NCI-H460 (cell line): ENCODE measurements around the gene XNDC1N. TPM values are rescaled to one million over a fixed set of nuclear protein-coding genes. Genes with fewer than 3 reads are reported as not detected.
"Not testable (repeated sequence)": the region's sequence is repeated elsewhere in the genome, so short reads cannot be mapped to it uniquely, and the experiment has no call there.

Experiments
- DNase-seq: peaks from one replicate; pipeline ENCODE4 v3.0.0-alpha.2; 2016; ENCODE audit warnings: low read depth; ENCODE audit errors: extremely low read depth
- total RNA-seq: library from RNA; depleted of rRNA; stranded (reverse); fragments of >200 nt; shearing (Covaris generic); gene quantifications from 2 replicates; pipeline ENCODE4 v1.2.3, GENCODE V29; 2014

XNDC1N gene
- total RNA-seq, 1 experiment from 2014 or later = 3.2 TPM

GRCh38 chr11:71933141-71933933 lies 4.9 kb upstream of the XNDC1N start:
- no peak for DNase-seq

GRCh38 chr11:71931245-71931602 lies 2.8 kb upstream of the XNDC1N start:
- no peak for DNase-seq

GRCh38 chr11:71930556-71931244 lies 2.3 kb upstream of the XNDC1N start:
- DNase-seq = no peak

- no peak for DNase-seq
These were observed 1.1 kb upstream of the XNDC1N start for GRCh38 chr11:71929491-71929890.

GRCh38 chr11:71928737-71929443 lies 496 bp upstream of the XNDC1N start, which contains the start of gene RNF121:
TSS of gene RNF121 (plus strand) at chr11:71929046. CDS start at chr11:71929062, 16 bp downstream.
- DNase-seq = peak; percentile 87

- no peak for DNase-seq
These were observed 10.7 kb downstream of the XNDC1N start for GRCh38 chr11:71917646-71918140.

GRCh38 chr11:71914617-71915189 lies 13.7 kb downstream of the XNDC1N start:
- no peak for DNase-seq

- no peak for DNase-seq
These were observed 14.5 kb downstream of the XNDC1N start for GRCh38 chr11:71913756-71914526.

GRCh38 chr11:71911986-71912340 lies 16.4 kb downstream of the XNDC1N start:
- not testable (repeated sequence) for DNase-seq

GRCh38 chr11:71911321-71911985 lies 16.9 kb downstream of the XNDC1N start:
- not testable (repeated sequence) for DNase-seq

- DNase-seq = not testable (repeated sequence)
These were observed 17.6 kb downstream of the XNDC1N start for GRCh38 chr11:71910775-71911174.

- DNase-seq = no peak
These were observed 20.2 kb downstream of the XNDC1N start for GRCh38 chr11:71908218-71908617.

GRCh38 chr11:71901137-71901536 lies 27.3 kb downstream of the XNDC1N start:
- not testable (repeated sequence) for DNase-seq

- no peak for DNase-seq
These were observed 32.4 kb downstream of the XNDC1N start for GRCh38 chr11:71895961-71896360.

GRCh38 chr11:71889181-71889872 lies 39.1 kb downstream of the XNDC1N start:
- not testable (repeated sequence) for DNase-seq

GRCh38 chr11:71888335-71889010 lies 39.9 kb downstream of the XNDC1N start:
- DNase-seq = not testable (repeated sequence)

GRCh38 chr11:71885806-71886205 lies 42.6 kb downstream of the XNDC1N start:
- DNase-seq = not testable (repeated sequence)
